Activated naive CD4-positive, alpha-beta T cell treated with anti-CD3 and anti-CD28 coated beads, Interleukin-2, amount 10 ng/mL, durations not matched to agents 7 days and 5 days (primary cell): ENCODE data around the gene TNPO2.

Experiments
- CTCF ChIA-PET: fragments of 350-600 bp; sonication (Branson Sonifier 250); formaldehyde crosslinking; loops from one replicate; lab custom pipeline; 2021; ENCODE audit warnings: antibody characterized with exemption; lab: Charles Lee
- DNase-seq: peaks from one replicate; pipeline ENCODE4 v3.0.0-alpha.2; 2020
- H3K27ac Mint-ChIP-seq: one replicate; pipeline ENCODE4 v1.8.0; 2021; ENCODE audit warnings: mild to moderate bottlenecking, moderate library complexity, mixed read lengths
- H3K27me3 Mint-ChIP-seq: one replicate; pipeline ENCODE4 v1.8.0; 2021; ENCODE audit warnings: mild to moderate bottlenecking, mixed read lengths
- H3K36me3 Mint-ChIP-seq: one replicate; pipeline ENCODE4 v1.8.0; 2021; ENCODE audit warnings: mixed read lengths
- H3K4me1 Mint-ChIP-seq: one replicate; pipeline ENCODE4 v1.8.0; 2021; ENCODE audit warnings: mixed read lengths
- H3K4me3 Mint-ChIP-seq: one replicate; pipeline ENCODE4 v1.8.0; 2021; ENCODE audit warnings: mild to moderate bottlenecking, moderate library complexity, mixed read lengths
- H3K9me3 Mint-ChIP-seq: one replicate; pipeline ENCODE4 v1.8.0; 2021; ENCODE audit warnings: mixed read lengths

The TNPO2 gene

GRCh38 chr19:12656899-12657571, 66.7 kb downstream of the TNPO2 start:
- Mint-ChIP-seq H3K27me3 (no peaks in the 10 kb centered on the region), H3K9me3 (no peaks in the 10 kb centered on the region), H3K27ac (no peak overlapping the region), H3K4me3 (no peak overlapping the region), H3K4me1 (no peaks in the 10 kb centered on the region), H3K36me3 (peaks cover 51% of the 10 kb centered on the region)
- CTCF ChIA-PET, result no interaction called here
- DNase-seq, result no peak

GRCh38 chr19:12655546-12655945, 68.2 kb downstream of the TNPO2 start:
- H3K36me3 Mint-ChIP-seq, result peaks cover 54% of the 10 kb centered on the region
- no peak overlapping the region for H3K4me3 Mint-ChIP-seq
- CTCF ChIA-PET, result interaction anchor here (0.9 kb wide), 1 partner anchor 21 kb away, joined by 3 read pairs; no protein-coding TSS in a partner anchor
- no peaks in the 10 kb centered on the region for H3K9me3 Mint-ChIP-seq
- no peak for DNase-seq
- H3K4me1 Mint-ChIP-seq, result no peaks in the 10 kb centered on the region
- H3K27me3 Mint-ChIP-seq, result no peaks in the 10 kb centered on the region
- H3K27ac Mint-ChIP-seq, result no peak overlapping the region

DNA sequence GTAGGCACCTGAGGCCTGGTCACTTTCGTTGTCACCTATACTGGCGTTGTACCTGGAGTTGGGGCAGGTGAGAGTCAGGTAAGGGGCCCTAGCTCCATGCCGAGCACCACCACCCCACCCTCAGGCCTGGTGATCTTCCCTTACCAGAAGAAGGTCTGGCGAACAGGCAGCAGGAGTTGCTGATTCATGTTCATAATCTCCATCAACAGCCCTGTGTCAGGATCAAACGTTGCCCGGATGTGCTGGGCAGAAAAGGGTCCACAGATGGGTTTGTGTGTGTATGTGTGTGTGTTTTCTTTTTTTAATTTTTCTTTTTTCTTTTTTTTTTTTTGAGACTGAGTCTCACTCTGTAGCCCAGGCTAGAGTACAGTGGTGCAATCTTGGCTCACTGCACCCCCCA, 71.5 kb downstream of the TNPO2 start:
- Mint-ChIP-seq H3K4me3 (no peak overlapping the region), H3K4me1 (peaks cover 3% of the 10 kb centered on the region), H3K36me3 (peaks cover 54% of the 10 kb centered on the region), H3K27me3 (no peaks in the 10 kb centered on the region), H3K27ac (no peak overlapping the region), H3K9me3 (no peaks in the 10 kb centered on the region)
- no peak for DNase-seq
- CTCF ChIA-PET, result interaction anchor here (1.6 kb wide), 1 partner anchor 12 kb away, joined by 6 read pairs; no protein-coding TSS in a partner anchor

DNA sequence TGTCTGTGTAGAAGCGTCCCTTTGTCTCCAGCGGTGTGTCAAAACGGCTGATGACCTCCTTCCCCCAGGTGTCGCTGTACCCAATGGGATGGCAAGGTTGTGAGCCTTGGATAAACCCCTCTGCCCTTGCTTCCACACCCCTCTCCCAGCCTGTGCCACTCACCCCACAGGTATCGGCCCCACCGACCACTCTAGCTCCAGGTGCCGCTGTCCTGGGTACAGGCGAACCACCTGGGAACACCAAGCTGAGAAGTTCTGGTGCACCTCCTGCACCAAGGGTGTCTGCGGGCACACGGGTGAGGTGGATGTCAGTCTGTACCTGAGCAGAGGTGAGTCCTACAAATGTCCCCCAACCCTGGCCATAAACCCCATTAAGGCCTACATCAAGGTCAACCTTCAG, 73.8 kb downstream of the TNPO2 start:
- CTCF ChIA-PET, result interaction anchor here (1.1 kb wide), 1 partner anchor 10 kb away, joined by 3 read pairs; no protein-coding TSS in a partner anchor
- no peaks in the 10 kb centered on the region for H3K9me3 Mint-ChIP-seq
- H3K27me3 Mint-ChIP-seq, result no peaks in the 10 kb centered on the region
- DNase-seq, result no peak
- H3K36me3 Mint-ChIP-seq, result peaks cover 39% of the 10 kb centered on the region
- peaks cover 8% of the 10 kb centered on the region for H3K4me1 Mint-ChIP-seq
- no peak overlapping the region for H3K4me3 Mint-ChIP-seq
- H3K27ac Mint-ChIP-seq, result no peak overlapping the region
